ENCODE measurements around the gene IFNA16.
"Not testable (repeated sequence)": the region's sequence is repeated elsewhere in the genome, so short reads cannot be mapped to it uniquely, and the experiment has no call there.

IFNA16 gene

DNA sequence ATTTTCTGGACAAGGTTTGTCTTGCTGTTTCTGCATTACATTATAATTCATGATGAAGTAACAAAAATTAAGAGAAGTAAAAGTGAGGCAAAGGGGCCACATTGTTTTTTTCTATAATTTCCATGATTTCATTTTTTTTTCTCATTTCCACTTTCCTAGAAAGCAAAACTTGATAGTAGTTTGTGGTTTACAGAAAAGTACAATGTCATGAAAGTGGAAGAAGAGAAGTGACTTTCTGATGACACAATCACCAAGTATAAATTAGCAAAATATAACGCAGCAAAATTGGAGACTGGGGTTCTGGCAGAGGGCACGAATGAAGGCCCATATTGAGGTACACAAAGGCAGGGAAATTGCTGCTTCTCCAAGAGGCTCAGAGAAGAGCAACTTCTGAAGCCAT lies 27.7 kb upstream of the IFNA16 start:
- H3K4me3 ChIP-seq (ENCODE audit: control insufficient read depth, low read depth, low read length): no peak overlapping the region
- DNase-seq (ENCODE audit: low read depth): no peak
- TF ChIP-seq, protein P1, sequence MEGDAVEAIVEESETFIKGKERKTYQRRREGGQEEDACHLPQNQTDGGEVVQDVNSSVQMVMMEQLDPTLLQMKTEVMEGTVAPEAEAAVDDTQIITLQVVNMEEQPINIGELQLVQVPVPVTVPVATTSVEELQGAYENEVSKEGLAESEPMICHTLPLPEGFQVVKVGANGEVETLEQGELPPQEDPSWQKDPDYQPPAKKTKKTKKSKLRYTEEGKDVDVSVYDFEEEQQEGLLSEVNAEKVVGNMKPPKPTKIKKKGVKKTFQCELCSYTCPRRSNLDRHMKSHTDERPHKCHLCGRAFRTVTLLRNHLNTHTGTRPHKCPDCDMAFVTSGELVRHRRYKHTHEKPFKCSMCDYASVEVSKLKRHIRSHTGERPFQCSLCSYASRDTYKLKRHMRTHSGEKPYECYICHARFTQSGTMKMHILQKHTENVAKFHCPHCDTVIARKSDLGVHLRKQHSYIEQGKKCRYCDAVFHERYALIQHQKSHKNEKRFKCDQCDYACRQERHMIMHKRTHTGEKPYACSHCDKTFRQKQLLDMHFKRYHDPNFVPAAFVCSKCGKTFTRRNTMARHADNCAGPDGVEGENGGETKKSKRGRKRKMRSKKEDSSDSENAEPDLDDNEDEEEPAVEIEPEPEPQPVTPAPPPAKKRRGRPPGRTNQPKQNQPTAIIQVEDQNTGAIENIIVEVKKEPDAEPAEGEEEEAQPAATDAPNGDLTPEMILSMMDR (IDR thresholded peaks at IDR 0.05; ENCODE audit: control insufficient read depth, insufficient read depth, low read depth, low read length, missing control alignments): no peak

DNA sequence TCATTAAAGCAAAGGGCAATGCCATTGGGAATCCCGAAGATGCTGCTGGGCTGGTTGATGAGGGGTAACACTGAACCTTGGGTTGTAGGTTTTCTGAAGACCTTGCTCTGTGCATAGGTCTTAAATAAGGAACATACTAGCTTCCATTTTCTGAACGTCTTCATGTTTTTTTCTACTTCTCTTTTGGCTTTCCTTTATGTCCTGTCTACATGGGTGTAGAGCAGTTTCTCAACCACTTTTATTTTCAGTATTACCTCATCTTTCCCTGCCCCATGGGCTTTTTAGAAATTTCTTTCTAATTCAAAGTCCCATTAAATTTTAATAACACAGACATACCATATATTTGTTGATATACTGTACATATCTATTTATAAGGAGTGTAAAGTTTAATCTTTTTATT lies 22.8 kb upstream of the IFNA16 start, which contains the start of gene IFNA14:
TSS of gene IFNA14 (minus strand) at position 95 of the 400 bp plus-strand sequence. CDS start at position 25, 70 bp downstream.
- TF ChIP-seq, protein P1 (IDR thresholded peaks at IDR 0.05; ENCODE audit: control insufficient read depth, insufficient read depth, low read depth, low read length, missing control alignments): no peak
- H3K4me3 ChIP-seq (ENCODE audit: control insufficient read depth, low read depth, low read length): no peak within 1 kb of the TSS
- no peak for DNase-seq (ENCODE audit: low read depth)

DNA sequence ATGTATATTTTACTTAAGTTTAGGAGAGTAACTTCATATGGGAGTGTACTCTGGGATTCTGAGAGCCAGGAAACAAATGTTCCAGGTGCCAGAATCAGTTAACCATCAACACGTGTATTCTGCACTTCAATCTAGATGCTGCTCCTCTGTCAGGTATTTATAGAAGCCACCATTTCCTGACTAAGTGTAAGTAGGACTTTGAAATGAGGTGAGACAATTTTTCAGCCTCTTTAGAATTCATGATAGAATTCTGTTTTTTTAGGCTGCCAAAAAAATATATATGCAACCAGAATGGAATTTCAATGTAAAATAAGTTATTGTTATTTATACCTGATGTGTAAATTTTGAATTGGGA lies 19.2 kb upstream of the IFNA16 start:
- not testable (repeated sequence) for DNase-seq (ENCODE audit: low read depth); H3K4me3 ChIP-seq (ENCODE audit: control insufficient read depth, low read depth, low read length)

DNA sequence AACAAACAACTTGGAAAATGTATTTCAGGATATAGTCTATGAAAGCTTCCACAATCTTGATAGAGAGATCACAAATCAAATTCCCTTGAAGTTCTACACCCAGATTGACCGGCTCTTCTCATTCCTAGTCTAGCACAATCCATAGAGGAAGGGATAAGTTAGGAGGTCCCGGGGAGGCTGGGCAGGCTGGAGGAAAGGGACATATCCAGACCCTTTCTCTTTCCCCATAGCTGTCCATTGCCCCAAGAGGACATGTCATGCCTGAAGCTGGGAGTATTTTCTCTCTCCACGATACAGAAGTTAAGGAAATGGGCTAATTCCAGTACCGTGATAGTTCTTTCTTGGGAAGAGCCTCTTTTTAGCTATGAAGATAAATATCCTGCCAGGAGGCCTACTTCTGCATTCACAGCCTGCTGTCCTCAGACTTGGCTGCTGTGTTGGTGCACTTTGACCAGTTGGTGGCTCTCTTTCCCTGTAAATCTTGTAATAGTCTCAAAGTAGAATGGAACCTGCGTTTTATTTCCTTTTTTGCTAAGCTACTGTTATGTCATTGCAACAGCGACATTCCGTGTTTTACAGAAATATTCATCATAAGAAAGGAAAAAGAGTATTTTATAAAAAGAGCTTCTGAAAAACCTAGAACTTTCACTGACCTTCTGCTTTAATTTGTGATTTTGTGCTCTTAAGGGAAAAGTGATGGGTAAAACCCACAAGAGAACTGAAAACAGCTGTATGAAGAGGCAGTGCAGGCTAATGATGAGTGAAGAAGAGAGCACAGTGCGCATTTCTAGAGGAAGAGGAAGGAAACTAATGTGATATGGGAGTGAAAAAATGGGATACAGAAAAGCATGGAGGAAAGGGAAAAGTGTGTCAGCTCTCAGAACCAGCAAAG lies 18.6 kb upstream of the IFNA16 start:
- DNase-seq (ENCODE audit: low read depth): peak; percentile 7
- TF ChIP-seq, protein P1 (IDR thresholded peaks at IDR 0.05; ENCODE audit: control insufficient read depth, insufficient read depth, low read depth, low read length, missing control alignments): peak; percentile 54
- H3K4me3 ChIP-seq (ENCODE audit: control insufficient read depth, low read depth, low read length): not testable (repeated sequence)

DNA sequence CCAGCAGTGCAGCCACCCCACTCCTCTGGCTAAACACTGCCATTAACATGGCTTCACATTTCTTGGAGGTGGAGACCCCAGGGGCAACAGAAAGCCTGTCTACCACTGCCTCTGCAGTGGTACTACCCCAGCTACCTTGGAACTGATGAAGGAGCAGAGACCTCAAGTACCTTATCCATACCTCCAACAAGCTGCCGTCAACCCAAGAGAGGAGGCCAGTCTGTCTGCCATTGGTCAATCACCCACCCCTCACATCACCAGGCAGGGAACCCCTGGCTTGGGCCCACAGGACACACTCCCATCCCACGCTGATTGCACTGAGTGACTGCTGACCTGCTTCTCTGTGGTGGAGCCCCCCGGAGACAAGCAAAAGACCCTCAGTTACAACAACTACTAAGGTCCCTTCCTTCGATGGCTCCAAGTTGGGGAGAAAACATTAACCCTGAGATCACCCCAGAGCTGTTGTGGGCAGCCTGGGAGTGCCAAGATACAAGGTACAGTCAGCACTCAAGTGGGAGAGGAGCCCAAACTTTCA lies 17.1 kb upstream of the IFNA16 start:
- TF ChIP-seq, protein P1 (IDR thresholded peaks at IDR 0.05; ENCODE audit: control insufficient read depth, insufficient read depth, low read depth, low read length, missing control alignments): no peak
- no peak overlapping the region for H3K4me3 ChIP-seq (ENCODE audit: control insufficient read depth, low read depth, low read length)
- DNase-seq (ENCODE audit: low read depth): no peak

DNA sequence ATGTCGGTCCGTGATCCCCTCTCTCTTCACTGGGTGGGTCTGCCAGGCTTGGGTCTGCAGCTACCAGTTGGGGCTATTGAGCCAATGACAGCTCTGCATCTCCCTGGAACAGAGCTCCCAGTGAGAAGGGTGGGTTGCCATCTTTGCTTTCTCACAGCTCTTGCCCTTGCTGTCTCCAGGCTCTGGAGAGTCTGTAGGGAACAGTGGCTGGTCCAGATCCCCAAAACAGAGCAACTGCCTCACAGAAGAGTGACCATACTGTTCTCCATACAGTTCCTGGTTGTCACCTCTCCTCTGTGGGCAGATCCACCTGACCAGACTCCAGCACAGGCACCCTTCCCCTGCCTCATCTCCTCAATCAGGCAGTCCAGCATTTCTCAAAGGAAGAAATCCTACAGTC lies 16.1 kb upstream of the IFNA16 start:
- TF ChIP-seq, protein P1 (IDR thresholded peaks at IDR 0.05; ENCODE audit: control insufficient read depth, insufficient read depth, low read depth, low read length, missing control alignments): no peak
- DNase-seq (ENCODE audit: low read depth): no peak
- no peak overlapping the region for H3K4me3 ChIP-seq (ENCODE audit: control insufficient read depth, low read depth, low read length)

DNA sequence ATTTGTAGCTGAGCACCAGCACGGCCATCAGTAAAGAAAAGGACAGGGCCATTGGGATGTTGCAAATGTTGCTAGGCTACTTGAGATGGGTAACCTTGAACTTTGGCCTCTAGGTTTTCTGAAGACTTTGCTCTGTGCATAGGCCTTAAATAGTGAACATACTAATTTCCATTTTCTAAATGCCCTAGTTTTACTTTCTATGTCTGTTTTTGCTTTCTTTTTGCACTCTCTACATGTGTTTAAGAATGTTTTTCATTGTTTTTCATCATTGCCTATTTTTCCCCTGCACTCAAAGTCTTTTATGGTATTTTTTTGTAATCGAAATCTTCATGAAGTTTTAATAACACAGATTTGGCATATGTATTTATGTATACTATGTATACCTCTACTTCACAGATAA lies 11.0 kb upstream of the IFNA16 start, which contains the start of gene IFNA17:
TSS of gene IFNA17 (minus strand) at position 101 of the 400 bp plus-strand sequence. CDS start at position 52, 49 bp downstream.
- TF ChIP-seq, protein P1 (IDR thresholded peaks at IDR 0.05; ENCODE audit: control insufficient read depth, insufficient read depth, low read depth, low read length, missing control alignments): no peak
- DNase-seq (ENCODE audit: low read depth): no peak
- H3K4me3 ChIP-seq (ENCODE audit: control insufficient read depth, low read depth, low read length): no peak within 1 kb of the TSS

Measured in AG09309 (cell line).